Measurements from ENCODE around the gene CHN1. TPM values are rescaled to one million over a fixed set of nuclear protein-coding genes. Genes with fewer than 3 reads are reported as not detected.

The CHN1 gene
- total RNA-seq, 1 donor from 2014 or later, result 45.0 TPM

GRCh38 chr2:174902506-174903263, 102.5 kb downstream of the CHN1 start:
- H4K20me1 ChIP-seq (ENCODE audit: low read depth), result no peaks in the 10 kb centered on the region
- Mint-ChIP-seq H3K36me3 (peaks cover 11% of the 10 kb centered on the region), H3K27ac (peak overlapping the region; percentile 61), H3K27me3 (ENCODE audit: insufficient read depth, low read depth) (peaks cover 2% of the 10 kb centered on the region), H3K9me3 (no peaks in the 10 kb centered on the region), H3K4me1 (peaks cover 25% of the 10 kb centered on the region), H3K4me3 (no peak overlapping the region)
- peaks cover 17% of the 10 kb centered on the region for H3F3A ChIP-seq (ENCODE audit: low read depth)
- no peaks in the 10 kb centered on the region for H3K79me2 ChIP-seq (ENCODE audit: low read depth)
- no peak overlapping the region for H3K4me3 ChIP-seq
- H3K27me3 ChIP-seq, result no peaks in the 10 kb centered on the region
- no peak for DNase-seq (ENCODE audit: low spot score)
- peak overlapping the region; percentile 76 for H3K27ac ChIP-seq
- H3K36me3 ChIP-seq, result peaks cover 5% of the 10 kb centered on the region
- H3K4me1 ChIP-seq, result peaks cover 25% of the 10 kb centered on the region
- H2AFZ ChIP-seq (replicated peaks), result no peak overlapping the region
- H3K4me2 ChIP-seq, result no peak overlapping the region
- H3K9ac ChIP-seq, result no peak overlapping the region
- H3K9me3 ChIP-seq (ENCODE audit: low read depth), result no peaks in the 10 kb centered on the region
- TF ChIP-seq CTCF (IDR thresholded peaks at IDR 0.05) (no peak), EZH2phosphoT487 (IDR thresholded peaks at IDR 0.05) (no peak), EZH2 (IDR thresholded peaks at IDR 0.05) (no peak)

GRCh38 chr2:174901075-174901474, 104.1 kb downstream of the CHN1 start:
- Mint-ChIP-seq H3K9me3 (no peaks in the 10 kb centered on the region), H3K27ac (peak overlapping the region; percentile 18), H3K27me3 (ENCODE audit: insufficient read depth, low read depth) (peaks cover 2% of the 10 kb centered on the region), H3K36me3 (peaks cover 8% of the 10 kb centered on the region), H3K4me1 (peaks cover 25% of the 10 kb centered on the region), H3K4me3 (no peak overlapping the region)
- H3K4me3 ChIP-seq, result no peak overlapping the region
- TF ChIP-seq EZH2 (IDR thresholded peaks at IDR 0.05), result no peak
- no peak for TF ChIP-seq CTCF (IDR thresholded peaks at IDR 0.05)
- no peak for TF ChIP-seq EZH2phosphoT487 (IDR thresholded peaks at IDR 0.05)
- peaks cover 25% of the 10 kb centered on the region for H3K4me1 ChIP-seq
- H3K9me3 ChIP-seq (ENCODE audit: low read depth), result no peaks in the 10 kb centered on the region
- no peaks in the 10 kb centered on the region for H4K20me1 ChIP-seq (ENCODE audit: low read depth)
- H3K79me2 ChIP-seq (ENCODE audit: low read depth), result no peaks in the 10 kb centered on the region
- no peaks in the 10 kb centered on the region for H3K36me3 ChIP-seq
- H3K4me2 ChIP-seq, result peak overlapping the region; percentile 36
- peaks cover 17% of the 10 kb centered on the region for H3F3A ChIP-seq (ENCODE audit: low read depth)
- H3K27ac ChIP-seq, result peak overlapping the region; percentile 76
- peak; percentile 31 for DNase-seq (ENCODE audit: low spot score)
- no peaks in the 10 kb centered on the region for H3K27me3 ChIP-seq
- no peak overlapping the region for H3K9ac ChIP-seq
- H2AFZ ChIP-seq (replicated peaks), result peak overlapping the region; percentile 5

GRCh38 chr2:174897286-174897685, 107.9 kb downstream of the CHN1 start:
- Histone ChIP-seq H3K27ac (no peak overlapping the region), H3K36me3 (peaks cover 5% of the 10 kb centered on the region), H2AFZ (replicated peaks) (no peak overlapping the region), H3K27me3 (no peaks in the 10 kb centered on the region), H3K79me2 (ENCODE audit: low read depth) (peaks cover 13% of the 10 kb centered on the region), H3K9me3 (ENCODE audit: low read depth) (no peaks in the 10 kb centered on the region), H3K9ac (no peak overlapping the region), H3K4me1 (peaks cover 15% of the 10 kb centered on the region), H3K4me2 (no peak overlapping the region), H3F3A (ENCODE audit: low read depth) (peaks cover 13% of the 10 kb centered on the region), H4K20me1 (ENCODE audit: low read depth) (no peaks in the 10 kb centered on the region), H3K4me3 (no peak overlapping the region)
- no peak overlapping the region for H3K4me3 Mint-ChIP-seq
- no peak for TF ChIP-seq CTCF (IDR thresholded peaks at IDR 0.05)
- no peak for TF ChIP-seq EZH2 (IDR thresholded peaks at IDR 0.05)
- no peak for TF ChIP-seq EZH2phosphoT487 (IDR thresholded peaks at IDR 0.05)
- H3K27ac Mint-ChIP-seq, result no peak overlapping the region
- H3K9me3 Mint-ChIP-seq, result peaks cover 6% of the 10 kb centered on the region
- no peaks in the 10 kb centered on the region for H3K27me3 Mint-ChIP-seq (ENCODE audit: insufficient read depth, low read depth)
- DNase-seq (ENCODE audit: low spot score), result no peak
- H3K36me3 Mint-ChIP-seq, result peaks cover 24% of the 10 kb centered on the region
- peaks cover 14% of the 10 kb centered on the region for H3K4me1 Mint-ChIP-seq

Data from neural progenitor cell (in vitro differentiated cells).